Left hindlimb (tissue), 1 donor: Measurements from ENCODE around the gene LHFPL5.

Experiments used
- DNase-seq: peaks from one replicate; pipeline ENCODE4 v3.0.0-alpha.2; 2018

Gene LHFPL5

GRCh38 chr6:35857853-35858252 is 52.7 kb downstream of the LHFPL5 start:
- no peak for DNase-seq

- DNase-seq: no peak
These were observed 54.2 kb downstream of the LHFPL5 start for GRCh38 chr6:35859367-35859766.
